HL-60 (cell line): ENCODE results near the gene ADGRD2.
"Not testable (repeated sequence)": the region's sequence is repeated elsewhere in the genome, so short reads cannot be mapped to it uniquely, and the experiment has no call there.

Source experiments
- DNase-seq, 2 experiments: peaks; one replicate each; pipeline ENCODE4 v3.0.0-alpha.2; 2010 to 2020; ENCODE audit warnings: low read depth in 1 of 2, low spot score in 1 of 2
- H3K27ac ChIP-seq: fragments of 250-450 bp; sonication (Bioruptor Pico); replicated peaks from 2 replicates; pipeline ENCODE4 v1.5.1; 2020; ENCODE audit warnings: mild to moderate bottlenecking, moderate library complexity
- H3K27me3 ChIP-seq: fragments of 250-450 bp; sonication (Bioruptor Pico); 2 replicates; pipeline ENCODE4 v1.5.1; 2021; ENCODE audit warnings: mild to moderate bottlenecking, moderate library complexity; ENCODE audit not compliant: insufficient read depth, poor library complexity, severe bottlenecking
- H3K4me3 ChIP-seq: replicated peaks from 2 replicates; pipeline ENCODE4 v1.5.1; 2011; ENCODE audit warnings: mild to moderate bottlenecking, control low read depth, low read length; ENCODE audit not compliant: insufficient read depth
- CTCF ChIP-seq: IDR thresholded peaks from one replicate; pipeline ENCODE4 v1.5.1; 2011; ENCODE audit warnings: low read length, control low read depth, inconsistent platforms; ENCODE audit not compliant: insufficient read depth
- GABPA ChIP-seq: IDR thresholded peaks from 2 replicates; pipeline ENCODE4 v1.6.1; 2012; ENCODE audit warnings: low read depth
- POLR2AphosphoS5 ChIP-seq: IDR thresholded peaks from 2 replicates; pipeline ENCODE4 v1.6.1; 2012; ENCODE audit warnings: low read depth
- REST ChIP-seq: IDR thresholded peaks from 2 replicates; pipeline ENCODE4 v1.6.1; 2012; ENCODE audit warnings: low read depth; ENCODE audit not compliant: insufficient replicate concordance
- SPI1 ChIP-seq: IDR thresholded peaks from 2 replicates; pipeline ENCODE4 v1.6.1; 2012; ENCODE audit warnings: low read depth, mild to moderate bottlenecking, borderline replicate concordance

ADGRD2 gene

GRCh38 chr9:124423591-124423990 is 26.7 kb upstream of the ADGRD2 start:
- Histone ChIP-seq H3K27ac (no peak overlapping the region), H3K4me3 (no peak overlapping the region), H3K27me3 (peaks cover 2% of the 10 kb centered on the region)
- DNase-seq, result no peak
- no peak for TF ChIP-seq REST
- no peak for TF ChIP-seq GABPA
- no peak for TF ChIP-seq SPI1
- no peak for TF ChIP-seq CTCF
- no peak for TF ChIP-seq POLR2AphosphoS5

- not testable (repeated sequence) for H3K27ac ChIP-seq, H3K27me3 ChIP-seq, DNase-seq, H3K4me3 ChIP-seq
These were observed 24.5 kb upstream of the ADGRD2 start for GRCh38 chr9:124425733-124426132.

GRCh38 chr9:124426361-124426760 is 23.9 kb upstream of the ADGRD2 start:
- Histone ChIP-seq H3K27me3 (peaks cover 2% of the 10 kb centered on the region), H3K4me3 (no peak overlapping the region), H3K27ac (no peak overlapping the region)
- no peak for DNase-seq
- no peak for TF ChIP-seq POLR2AphosphoS5
- TF ChIP-seq REST, result no peak
- no peak for TF ChIP-seq GABPA
- no peak for TF ChIP-seq CTCF
- no peak for TF ChIP-seq SPI1

GRCh38 chr9:124427281-124427680 is 23.0 kb upstream of the ADGRD2 start:
- DNase-seq, result no peak
- TF ChIP-seq REST (no peak), GABPA (no peak), CTCF (no peak), SPI1 (no peak), POLR2AphosphoS5 (no peak)
- Histone ChIP-seq H3K27me3 (peaks cover 2% of the 10 kb centered on the region), H3K27ac (no peak overlapping the region), H3K4me3 (no peak overlapping the region)
